ENCODE measurements around the gene PTGS2.

DNA sequence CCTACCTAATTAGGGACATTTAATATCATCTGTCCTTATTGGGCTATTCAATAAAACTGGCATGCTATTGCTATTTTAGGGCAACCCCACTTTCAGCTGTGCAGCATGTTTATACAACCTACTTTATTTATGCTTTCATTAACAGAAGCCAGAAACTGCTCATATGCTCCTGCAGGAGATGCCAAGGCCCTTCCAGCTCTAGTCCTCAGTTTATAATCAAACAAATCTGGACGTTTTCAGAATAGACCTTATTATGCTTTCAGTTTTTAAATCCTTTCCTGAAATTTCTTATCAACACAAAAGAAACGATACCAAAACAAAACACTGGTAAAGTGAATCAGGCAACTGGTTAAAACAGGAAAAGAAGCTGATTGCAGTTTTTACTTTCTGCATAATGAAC is 53.2 kb downstream of the PTGS2 start:
- TF ChIP-seq EP300 (IDR thresholded peaks at IDR 0.05; ENCODE audit: low read depth) = no peak
- TF ChIP-seq, protein P1, sequence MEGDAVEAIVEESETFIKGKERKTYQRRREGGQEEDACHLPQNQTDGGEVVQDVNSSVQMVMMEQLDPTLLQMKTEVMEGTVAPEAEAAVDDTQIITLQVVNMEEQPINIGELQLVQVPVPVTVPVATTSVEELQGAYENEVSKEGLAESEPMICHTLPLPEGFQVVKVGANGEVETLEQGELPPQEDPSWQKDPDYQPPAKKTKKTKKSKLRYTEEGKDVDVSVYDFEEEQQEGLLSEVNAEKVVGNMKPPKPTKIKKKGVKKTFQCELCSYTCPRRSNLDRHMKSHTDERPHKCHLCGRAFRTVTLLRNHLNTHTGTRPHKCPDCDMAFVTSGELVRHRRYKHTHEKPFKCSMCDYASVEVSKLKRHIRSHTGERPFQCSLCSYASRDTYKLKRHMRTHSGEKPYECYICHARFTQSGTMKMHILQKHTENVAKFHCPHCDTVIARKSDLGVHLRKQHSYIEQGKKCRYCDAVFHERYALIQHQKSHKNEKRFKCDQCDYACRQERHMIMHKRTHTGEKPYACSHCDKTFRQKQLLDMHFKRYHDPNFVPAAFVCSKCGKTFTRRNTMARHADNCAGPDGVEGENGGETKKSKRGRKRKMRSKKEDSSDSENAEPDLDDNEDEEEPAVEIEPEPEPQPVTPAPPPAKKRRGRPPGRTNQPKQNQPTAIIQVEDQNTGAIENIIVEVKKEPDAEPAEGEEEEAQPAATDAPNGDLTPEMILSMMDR (IDR thresholded peaks at IDR 0.05) = no peak

Measured in transverse colon (tissue), 3 donors.